Tongue (tissue), 2 donors: ENCODE measurements around the gene PRDM16. TPM values are rescaled to one million over a fixed set of nuclear protein-coding genes. Genes with fewer than 3 reads are reported as not detected.
A peak's percentile ranks its signal among the peaks of the same experiment; 100 is the strongest.

Experiments
- DNase-seq: peaks from one replicate; pipeline ENCODE4 v3.0.0-alpha.2; 2015
- total RNA-seq: library from RNA; depleted of rRNA; stranded (reverse); fragments of >200 nt; gene quantifications from one replicate; pipeline ENCODE4 v1.2.3, GENCODE V29; 2014

Gene PRDM16
- total RNA-seq, 1 donor from 2014 or later: 1.6 TPM

DNA sequence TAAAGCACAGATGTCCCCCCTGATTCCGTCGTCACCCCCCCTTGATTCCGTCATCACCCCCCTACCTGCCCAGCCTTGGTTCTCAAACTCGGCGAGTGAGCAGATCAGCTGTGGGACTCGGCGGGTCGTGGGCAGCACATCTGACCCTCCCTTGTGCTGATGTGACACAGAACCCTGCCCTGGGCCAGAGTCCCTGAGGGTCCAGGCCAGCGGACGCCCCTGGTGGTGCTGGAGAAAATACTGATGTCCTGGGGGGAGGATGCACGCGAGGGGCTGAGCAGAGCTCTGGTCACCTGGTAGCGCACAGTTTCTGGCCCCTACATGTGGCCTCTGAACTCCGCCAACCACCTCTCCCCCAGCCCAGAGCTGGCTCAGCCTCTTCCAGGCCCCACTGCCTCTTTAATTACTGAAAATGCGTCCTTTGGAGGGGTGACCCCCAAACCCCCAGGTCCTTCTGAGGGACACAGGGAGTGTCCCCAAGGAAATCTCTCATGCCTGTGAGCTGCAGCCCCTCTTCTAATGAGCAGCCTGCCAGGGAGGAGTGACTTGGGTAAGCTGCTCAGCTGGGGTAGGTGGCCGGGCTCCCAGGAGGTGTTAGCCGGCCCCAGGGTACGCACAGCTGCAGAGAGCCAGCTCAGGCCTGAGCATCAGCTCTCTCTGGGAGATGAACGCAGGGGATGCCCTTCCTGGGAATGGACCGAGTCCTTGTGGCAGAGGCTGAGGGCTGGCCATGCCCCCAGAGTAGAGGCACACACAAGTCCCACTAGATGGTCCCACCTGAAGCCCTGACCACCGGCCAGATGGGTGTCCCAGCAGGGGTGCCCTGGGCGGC is 255.9 kb downstream of the PRDM16 start:
- DNase-seq: no peak

DNA sequence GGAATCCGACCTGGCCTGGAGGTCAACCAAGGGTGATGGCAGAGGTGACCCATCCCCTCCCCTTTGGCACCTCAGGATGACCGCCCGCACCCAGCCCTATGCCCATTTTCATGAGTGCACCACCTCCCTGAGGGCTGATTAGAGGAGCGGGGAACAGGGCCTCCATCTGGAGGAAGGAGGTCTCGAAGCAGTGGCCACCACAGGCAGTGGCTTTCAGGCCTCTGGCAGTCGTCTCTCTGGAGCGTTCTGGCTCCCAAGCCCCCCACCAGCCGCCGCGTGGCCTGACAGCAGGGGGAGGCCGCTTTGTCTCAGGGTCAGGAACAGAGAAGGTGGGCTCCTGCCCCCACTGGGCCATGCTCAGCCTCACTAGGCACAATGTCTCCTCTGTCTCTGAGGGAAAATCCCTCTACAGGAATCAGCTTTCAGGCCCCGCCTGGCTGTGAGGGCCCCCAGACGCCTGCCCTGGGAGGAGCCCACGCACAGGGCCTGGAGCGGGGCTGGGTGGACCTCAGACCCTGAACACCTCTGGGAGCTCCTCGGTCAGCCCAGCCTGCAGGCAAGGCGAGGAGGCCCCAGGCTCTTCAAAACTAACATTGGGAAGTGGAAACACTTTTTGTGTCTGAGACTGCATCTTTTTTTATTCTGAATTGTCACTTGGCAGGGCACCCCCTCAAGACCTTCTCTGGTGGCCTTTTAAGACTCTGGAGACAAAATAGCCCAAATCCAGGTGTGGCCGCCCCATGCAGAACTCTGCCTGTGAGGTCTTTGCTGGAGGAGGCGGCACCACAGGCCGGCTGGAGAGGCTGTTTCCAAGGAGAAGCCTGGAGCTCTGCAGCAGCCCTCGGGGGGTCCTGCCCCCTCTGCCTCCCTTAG is 257.7 kb downstream of the PRDM16 start:
- peak; percentile 24 for DNase-seq

DNA sequence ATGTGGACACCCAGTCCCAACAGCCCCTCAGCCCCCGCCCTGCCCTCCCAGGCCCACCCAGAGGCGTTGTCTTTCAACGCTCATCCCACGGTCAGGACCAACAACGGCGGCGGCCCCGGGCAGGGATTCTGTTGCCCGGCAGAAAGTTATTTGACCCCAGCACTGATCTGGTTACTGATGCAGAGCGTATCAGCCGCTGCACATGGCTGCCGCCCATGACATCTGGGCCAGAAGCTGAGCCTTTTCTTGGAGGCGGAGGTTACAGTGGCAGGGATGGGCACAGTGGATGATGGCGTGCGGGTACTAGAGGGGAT is 258.3 kb downstream of the PRDM16 start:
- DNase-seq: peak; percentile 60

DNA sequence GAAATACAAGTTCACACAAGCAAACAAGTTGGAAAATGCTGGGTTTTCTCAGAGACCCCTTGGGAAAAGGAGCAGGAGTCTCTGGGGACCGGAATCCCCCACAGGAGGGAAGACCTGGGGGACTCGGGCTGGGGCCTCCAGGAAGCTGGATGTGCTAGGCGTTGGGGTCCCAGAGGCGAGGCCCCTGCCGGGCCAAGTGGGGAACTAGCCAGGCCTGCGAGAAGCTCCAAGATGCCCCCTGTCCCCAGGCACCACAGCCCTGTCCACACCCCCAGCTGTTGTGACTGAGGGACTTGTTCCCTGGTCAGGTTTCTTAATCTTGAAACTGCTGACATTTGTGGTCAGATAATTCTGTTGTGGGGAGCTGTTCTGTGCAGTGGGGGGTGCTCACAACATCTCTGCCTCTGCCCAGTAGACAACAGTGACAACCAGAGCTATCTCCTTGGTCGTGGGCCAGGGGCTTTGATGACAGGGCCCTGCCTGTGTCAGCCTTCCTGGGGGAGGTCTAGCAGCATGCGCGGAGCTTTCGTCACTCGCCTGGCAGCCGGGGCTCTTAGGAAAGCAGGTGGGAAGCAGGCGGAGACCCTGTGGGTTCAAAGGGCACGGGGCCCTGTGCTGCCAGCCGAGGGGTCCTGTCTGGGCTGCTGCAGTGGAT is 259.1 kb downstream of the PRDM16 start:
- peak; percentile 55 for DNase-seq

DNA sequence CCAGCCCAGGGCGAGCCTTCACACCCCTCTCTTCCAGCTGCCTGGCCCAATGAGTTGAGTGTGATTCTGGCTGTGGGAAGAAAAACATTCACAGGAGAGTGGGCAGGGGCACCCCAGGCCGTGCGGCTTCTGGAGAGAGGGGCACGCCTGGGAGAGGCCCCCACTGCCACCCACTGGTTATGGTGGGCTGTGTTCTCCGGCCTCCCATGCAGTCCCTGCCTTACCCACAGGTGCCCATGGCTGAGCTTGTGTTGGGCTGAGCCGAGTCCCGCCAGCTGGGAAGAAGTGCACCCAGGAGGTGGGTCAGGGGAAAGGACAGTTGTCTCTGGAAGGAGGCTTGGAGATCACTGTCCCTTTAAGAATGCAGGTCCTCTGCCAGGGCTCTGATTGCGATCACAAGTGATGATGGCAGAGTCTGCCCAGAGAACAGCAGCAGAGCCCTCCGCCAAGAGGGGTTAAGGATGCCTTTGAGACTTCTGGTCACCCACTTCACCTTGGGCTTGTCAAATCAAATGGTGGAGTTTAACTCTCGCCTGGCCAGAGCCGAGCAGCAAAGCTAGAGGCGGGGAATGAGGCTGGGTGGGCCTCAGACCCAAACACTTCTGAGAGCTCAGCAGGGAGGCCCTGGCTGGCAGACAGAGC is 260.8 kb downstream of the PRDM16 start:
- DNase-seq: peak; percentile 35

DNA sequence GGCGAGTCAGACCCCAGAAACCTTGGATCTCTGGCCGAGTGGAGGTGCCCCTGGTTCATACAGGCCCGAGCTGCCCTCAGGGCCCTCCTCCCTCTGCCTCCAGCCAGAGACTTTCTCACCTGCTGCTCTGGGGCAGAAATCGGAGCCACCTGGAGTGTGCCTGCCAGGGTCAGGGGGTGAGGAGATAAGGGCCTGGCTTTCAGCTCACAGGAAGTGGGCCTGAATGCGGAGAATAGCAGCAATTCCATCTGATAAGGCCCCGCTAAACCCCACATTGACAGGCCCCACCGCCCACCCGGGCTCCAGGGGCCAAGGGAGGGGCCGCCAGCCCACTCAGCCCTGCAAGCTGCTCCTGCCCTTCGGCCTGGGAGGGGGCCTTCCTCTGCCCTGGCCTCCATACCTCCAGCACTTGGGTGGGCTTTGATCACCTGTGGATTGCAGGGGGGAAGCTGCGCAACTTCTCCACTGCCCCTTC is 261.8 kb downstream of the PRDM16 start:
- no peak for DNase-seq

DNA sequence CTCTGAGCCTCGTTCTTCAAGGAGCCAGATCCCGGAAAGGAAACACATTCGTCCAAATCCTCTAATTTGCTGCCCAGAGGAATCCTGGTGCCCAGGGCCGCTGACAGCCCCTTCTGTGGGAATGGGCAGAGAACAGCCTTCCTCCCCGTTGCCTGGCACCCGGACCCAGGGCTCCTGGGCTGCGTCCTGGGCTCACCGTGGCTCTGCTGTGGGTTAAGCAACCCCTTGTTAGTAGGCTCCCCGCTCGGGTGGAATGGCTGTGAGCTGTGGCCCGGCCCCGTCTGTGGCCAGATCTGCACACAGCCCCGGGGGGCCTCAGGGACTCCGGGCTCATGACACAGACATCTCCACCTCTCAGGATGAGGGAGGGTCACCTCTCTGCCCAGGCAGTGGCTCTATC is 262.6 kb downstream of the PRDM16 start:
- no peak for DNase-seq

DNA sequence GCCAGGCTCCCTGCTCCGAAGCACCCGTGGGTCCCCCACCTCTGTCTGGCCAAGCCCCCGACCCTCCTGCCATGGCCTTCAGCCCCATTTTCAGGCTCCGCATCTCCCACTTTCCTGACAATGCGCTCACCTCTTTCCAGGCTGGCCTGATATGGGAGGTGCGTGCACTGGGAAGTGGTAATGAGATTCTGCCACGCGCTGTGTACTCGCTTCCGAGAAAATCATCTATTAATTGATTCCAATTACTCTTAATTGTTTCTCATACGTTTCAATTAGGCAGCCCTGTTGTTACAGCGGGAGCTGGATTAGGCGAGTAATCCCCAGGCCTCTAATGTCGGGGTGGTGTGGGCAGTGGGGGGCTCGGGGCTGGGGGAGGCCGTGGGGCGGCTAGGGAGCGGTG is 263.0 kb downstream of the PRDM16 start:
- no peak for DNase-seq

DNA sequence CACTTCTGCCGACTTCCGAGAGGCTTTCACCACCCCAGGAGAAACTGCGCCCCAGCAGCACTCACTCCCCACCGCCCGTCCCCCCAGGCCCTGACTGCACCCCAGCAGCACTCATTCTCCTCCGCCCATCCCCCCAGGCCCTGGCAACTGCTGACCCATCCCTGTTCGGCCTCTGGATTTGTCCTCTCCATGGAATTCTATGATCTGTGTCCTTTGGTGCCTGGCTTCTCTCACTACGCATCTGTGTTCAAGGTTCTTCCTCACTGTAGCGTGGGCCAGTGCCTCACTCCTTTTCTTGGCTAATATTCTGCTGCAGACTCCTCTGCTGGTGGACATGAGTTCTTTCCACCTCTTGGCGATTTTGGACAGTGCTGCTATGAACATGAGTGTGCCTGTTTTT is 263.7 kb downstream of the PRDM16 start:
- DNase-seq: no peak

DNA sequence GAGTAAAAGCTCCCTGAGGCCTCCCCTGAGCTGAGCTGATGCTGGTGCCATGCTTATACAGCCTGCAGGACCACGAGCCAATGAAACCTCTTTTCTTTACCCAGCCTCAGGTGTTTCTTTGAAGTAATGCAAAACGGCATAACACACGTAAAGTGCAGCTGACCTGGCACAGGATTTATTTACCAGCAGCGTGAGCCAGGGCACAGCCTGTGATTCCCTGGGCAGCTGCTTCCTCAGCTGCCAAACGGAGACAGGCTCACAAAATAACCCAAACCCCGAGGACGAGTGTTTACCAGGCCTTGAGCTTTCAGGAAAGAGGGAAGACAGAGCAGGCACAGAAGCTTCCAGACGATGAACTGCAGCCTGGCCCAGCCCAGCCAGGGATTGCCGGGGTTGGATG is 264.9 kb downstream of the PRDM16 start:
- DNase-seq: peak; percentile 75

DNA sequence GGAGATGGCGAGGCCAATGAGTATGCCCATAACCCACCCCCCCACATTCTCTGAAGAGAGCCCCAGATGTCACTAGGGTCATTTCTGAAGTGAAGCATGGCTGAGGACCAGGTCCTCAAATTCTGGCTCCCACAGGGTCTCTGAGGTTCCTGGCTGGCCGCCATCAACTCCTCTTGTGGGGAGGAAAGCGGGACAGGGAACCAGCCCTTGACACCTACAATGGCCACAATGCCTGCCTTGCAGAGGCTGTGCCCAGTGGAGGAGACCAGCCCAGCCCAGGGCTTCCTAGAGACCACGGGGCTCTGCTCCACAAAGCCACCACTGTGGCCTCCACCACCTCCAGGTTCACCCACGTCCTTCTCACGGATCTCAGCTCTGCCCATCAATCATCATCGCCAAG is 265.4 kb downstream of the PRDM16 start:
- no peak for DNase-seq

DNA sequence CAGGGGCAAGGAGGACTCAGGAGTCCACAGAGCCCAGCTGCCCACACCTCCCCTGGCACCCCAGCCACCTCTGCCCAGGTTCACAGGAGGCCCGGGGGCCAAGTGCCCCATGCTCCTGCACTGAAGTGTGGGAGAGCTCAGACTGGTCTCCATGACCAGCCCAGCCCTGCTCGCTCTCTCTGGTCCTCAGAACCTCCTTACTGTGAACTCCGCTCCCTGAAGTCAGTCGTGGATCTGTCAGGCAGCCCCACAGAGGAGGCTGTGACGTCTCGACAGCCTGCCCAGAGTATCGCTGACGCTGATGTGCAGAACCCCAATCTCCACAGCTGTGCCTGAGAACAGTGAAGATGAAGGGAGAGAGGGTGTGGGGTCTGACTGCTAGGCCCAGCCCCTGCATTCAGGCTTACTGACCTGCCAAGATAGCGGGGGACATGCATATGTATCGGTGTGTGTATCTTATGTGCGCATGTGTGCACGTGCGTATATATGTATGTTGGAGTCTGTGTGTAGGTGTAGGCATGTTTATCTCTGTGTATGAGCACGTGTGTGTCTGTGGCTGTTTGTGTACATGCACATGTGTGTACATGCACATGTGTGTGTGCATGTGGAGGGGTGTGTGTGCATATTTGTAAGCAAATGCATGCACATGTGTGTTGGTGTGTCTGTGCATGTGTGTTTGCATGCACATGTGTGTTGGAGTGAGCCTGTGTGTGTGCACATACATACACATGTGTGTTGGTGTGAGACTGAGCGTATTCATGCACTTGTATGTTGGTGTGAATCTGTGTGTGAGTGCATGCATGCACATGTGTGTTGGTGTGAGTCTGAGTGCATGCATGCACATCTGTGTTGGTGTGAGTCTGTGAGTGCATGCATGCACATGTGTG is 267.0 kb downstream of the PRDM16 start:
- no peak for DNase-seq

DNA sequence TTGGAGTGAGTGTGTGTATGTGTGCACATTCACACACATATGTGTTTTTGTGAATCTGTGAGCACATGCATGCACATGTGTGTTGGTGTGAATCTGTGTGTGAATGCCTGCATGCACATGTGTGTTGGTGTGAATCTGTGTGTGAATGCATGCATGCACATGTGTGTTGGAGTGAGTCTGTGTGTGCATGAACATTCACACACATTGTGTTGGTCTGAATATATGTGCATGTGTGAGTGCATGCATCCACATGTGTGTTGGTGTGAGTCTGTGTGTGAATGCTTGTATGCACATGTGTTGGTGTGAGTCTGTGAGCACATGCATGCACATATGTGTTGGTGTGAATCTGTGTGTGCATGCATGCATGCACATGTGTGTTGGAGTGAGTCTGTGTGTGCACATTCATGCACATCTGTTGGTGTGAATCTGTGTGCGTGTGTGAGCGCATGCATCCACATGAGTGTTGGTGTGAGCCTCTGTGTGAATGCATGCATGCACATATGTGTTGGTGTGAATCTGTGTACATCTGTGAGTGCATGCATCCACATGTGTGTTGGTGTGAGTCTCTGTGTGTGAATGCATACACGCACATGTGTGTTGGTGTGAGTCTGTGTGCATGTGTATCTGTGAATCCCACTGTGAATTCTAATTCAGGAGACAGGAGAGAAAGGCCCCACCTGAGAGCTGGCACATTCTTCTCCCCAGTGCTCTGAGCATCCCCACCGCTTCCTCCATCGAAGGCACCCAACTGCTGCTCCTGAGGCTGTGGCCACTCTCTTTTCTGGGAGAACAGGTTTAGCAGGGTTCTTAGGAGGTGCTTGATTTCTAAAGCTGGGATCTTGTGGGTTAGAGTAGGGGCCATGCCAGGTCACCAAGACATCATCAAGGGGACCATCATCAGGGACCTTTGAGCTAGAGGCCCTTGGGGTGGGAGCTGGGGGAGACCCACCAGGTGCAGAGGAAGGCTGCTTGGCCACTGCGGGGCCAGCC is 267.9 kb downstream of the PRDM16 start:
- DNase-seq: no peak

DNA sequence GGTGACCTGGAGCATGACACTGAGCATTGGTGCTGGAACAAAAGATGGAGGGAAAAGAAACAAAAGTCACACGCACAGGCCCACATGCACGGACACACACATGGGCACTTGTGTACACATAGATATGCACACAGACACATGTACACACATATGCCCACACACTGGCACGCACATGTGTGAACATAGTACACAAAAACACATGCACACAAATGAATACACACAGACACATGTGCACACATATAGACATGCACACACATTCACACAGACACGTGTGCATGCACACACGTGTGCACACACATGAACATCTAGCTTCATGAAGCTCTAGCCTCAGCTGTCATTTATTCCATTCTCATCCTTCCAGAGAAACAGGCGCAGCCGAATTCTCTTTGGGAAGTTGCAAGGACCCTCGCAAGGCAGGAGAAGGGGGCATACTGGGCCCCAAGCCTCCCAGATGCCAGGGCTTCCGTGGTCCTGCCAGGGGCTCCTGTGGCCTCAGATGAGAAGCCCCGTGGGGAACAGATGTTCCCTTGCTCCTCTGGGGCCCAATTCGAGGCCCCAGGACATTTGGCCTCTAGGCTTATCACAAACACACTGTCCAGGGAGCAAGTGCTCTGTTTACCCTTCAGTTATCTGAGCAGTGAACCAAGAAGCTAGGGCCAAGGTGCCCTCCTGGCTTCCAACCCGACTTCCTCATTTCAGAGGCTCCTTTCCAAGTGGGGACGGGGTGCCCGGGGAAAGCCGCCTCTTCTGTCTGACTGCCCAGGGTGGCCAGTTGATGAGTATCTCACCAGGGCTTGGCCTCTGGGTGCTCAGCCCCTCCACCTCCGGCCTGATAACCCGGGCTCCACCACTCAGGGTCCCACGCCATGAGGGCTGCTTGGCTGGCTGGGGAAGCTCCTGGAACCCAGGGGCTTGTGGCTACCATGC is 269.1 kb downstream of the PRDM16 start:
- no peak for DNase-seq

DNA sequence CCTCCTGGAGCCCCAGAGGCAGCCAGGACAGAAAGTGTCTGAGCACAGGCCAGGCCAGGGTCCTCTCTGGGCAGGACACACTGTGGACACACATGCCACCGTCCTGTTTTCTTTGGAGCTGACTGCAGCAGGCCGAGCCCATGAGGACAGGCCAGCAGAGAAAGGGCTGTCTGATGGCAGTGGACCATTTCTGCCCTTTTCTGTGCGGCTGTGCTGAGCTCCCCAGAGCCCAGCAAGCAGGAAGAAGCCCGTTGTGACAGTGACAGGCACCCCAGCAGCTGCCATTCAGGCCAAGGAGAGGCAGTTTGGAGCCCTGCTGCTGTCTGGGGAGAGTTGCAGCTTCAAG is 269.7 kb downstream of the PRDM16 start:
- no peak for DNase-seq

DNA sequence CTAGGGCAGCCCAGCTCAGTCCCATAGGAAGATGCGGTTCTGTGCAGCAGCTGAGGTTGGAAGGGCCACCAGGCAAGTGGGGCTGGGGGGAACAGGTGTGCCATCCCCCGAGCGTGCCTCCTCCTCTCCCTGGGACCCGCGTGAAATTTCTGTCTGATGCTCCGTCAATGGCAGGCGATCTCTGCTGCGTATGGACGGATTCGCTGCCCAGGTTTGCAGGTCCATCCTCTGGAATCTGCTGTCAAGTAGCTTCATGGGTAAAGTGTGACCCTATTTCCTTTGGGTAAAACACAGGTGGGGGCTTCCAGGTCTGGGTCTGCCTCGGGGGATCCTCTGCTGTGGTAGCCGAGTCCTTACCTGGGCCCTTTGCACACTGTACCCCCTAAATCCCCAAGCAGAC is 270.9 kb downstream of the PRDM16 start:
- DNase-seq: no peak

DNA sequence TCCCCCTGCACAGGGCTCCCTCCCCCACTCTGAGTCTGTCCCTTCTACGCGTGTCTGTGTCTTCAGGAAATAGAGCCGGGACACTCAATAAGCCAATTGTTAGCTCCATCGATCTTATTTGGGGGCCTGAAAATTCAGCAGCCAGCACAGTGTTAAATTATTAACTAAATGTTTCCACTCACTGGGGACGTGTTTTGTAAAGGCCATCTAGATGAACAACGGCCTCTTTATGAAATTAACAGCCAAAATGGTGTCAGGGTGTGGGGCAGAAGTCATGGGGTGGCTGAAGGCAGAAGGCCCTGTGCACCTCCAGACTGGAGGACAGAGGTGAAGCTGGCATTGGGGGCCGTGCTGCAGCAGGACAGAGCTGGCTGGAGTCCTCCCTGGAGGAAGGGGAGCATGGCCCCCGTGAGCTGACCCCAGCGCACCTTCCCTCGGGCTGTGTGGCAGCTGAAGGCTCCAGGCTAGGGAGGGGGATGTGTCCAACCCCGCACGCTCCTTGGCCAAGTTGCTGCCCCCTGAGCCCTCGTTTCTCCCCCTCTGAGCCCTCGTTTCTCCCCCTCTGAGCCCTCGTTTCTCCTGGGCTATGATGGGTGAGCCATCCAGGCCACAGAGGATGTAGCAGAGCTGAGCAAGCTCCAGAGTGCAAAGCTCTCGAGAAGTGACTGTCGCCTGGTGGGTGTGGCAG is 271.7 kb downstream of the PRDM16 start:
- no peak for DNase-seq

DNA sequence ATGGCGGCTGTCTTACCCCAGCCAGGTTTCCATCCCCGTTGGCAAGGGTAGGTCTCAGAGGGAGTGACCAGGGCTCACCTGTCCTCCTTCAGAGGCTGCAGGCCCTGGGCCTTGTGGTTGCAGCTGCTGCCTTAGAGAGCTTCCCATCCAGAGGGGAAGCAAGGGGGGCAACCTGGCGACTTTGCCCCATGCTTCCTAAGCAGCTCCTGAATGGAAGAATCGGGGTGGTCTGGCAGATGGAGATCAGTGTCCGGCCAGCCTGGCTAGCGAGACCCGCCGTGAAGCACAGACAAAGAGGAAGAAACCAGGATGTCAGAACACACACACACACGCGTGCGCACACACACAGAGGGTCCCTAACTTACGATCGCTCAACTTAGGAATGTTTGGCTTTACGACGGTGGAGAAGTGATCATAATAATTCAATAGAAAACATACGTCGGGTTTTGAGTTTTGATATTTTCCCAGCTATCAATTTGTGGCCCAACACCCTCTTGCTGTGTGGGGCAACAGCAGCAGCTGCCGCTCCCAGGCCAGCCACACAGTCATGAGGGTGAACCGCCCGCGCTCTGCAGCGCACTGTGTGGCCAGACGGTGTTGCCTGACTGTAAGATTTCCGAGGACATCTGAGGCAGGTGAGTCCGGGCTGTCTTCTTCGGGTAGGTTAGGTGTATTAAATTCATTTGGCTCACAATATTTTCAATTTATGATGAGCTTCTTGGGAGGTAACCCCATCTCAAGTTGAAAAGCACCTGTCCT is 272.4 kb downstream of the PRDM16 start:
- DNase-seq: no peak
